Small intestine (tissue), 7 donors: ENCODE results near the gene AQP12A. TPM values are rescaled to one million over a fixed set of nuclear protein-coding genes. Genes with fewer than 3 reads are reported as not detected.
A peak's percentile ranks its signal among the peaks of the same experiment; 100 is the strongest.

Experiments used
- DNase-seq, 2 donors: peaks; one replicate each; pipeline versions ENCODE4 v3.0.0 to v3.0.0-alpha.2; 2013
- FAIRE-seq: peaks from 2 replicates; lab custom pipeline; 2012; peaks lifted over from hg19 to GRCh38; lab: Jason Lieb, UNC
- H3K27ac ChIP-seq, 3 donors: one replicate each; pipeline ENCODE4 v1.5.1; 2013; ENCODE audit warnings: low read length in 2 of 3, mild to moderate bottlenecking in 2 of 3, control low read depth in 1 of 3, inconsistent platforms in 1 of 3, low read depth in 1 of 3, moderate library complexity in 1 of 3
- H3K27me3 ChIP-seq, 3 donors: one replicate each; pipeline ENCODE4 v1.6.1; 2013; ENCODE audit warnings: low read length in 3 of 3, inconsistent platforms in 1 of 3; ENCODE audit not compliant: control insufficient read depth in 3 of 3, insufficient read depth in 3 of 3
- H3K36me3 ChIP-seq, 3 donors: one replicate each; pipeline ENCODE4 v1.6.1; 2013; ENCODE audit warnings: low read length in 3 of 3, inconsistent platforms in 1 of 3, low read depth in 1 of 3, mild to moderate bottlenecking in 1 of 3, moderate library complexity in 1 of 3; ENCODE audit not compliant: control insufficient read depth in 3 of 3, insufficient read depth in 2 of 3
- H3K4me1 ChIP-seq, 3 donors: one replicate each; pipeline ENCODE4 v1.6.1; 2013; ENCODE audit warnings: low read length in 2 of 3, inconsistent platforms in 1 of 3, low read depth in 1 of 3, mild to moderate bottlenecking in 1 of 3, moderate library complexity in 1 of 3; ENCODE audit not compliant: control insufficient read depth in 3 of 3, insufficient read depth in 2 of 3
- H3K4me3 ChIP-seq, 3 donors: one replicate each; pipeline ENCODE4 v1.5.1; 2013; ENCODE audit warnings: low read length in 3 of 3, control low read depth in 1 of 3, inconsistent platforms in 1 of 3, low read depth in 1 of 3, mild to moderate bottlenecking in 1 of 3, moderate library complexity in 1 of 3
- H3K9me3 ChIP-seq, 2 donors: one replicate each; pipeline ENCODE4 v1.6.1; 2013; ENCODE audit warnings: low read depth in 1 of 2, low read length in 1 of 2; ENCODE audit not compliant: control insufficient read depth in 2 of 2, insufficient read depth in 1 of 2
- WGBS, 3 donors: extraction: QIAGEN DNeasy Blood & Tissue Kit; methylation state at CpG; one replicate each; pipeline ENCODE4 v1.1.7; 2013; 5-methylcytosine and 5-hydroxymethylcytosine counted together
- polyA plus RNA-seq, 4 donors: library from polyadenylated mRNA; stranded (reverse) in 3 of 4; unstranded in 1 of 4; fragments of 200-250 nt in 3 of 4; fragments of 120-200 nt in 1 of 4; gene quantifications; one replicate each; pipeline versions ENCODE4 v1.2.1 to v1.2.3, GENCODE V29; 2013
- donor health status: healthy with polysubstance abuse.
- donor health status: control.
- donor health status: control.
- donor health status: Bipolar disorder and iron deficiency.
- donor health status: healthy.

Gene AQP12A
- polyA plus RNA-seq, 4 donors = 1.2 to 4.6 (median 3.4) TPM; not detected in 1

DNA sequence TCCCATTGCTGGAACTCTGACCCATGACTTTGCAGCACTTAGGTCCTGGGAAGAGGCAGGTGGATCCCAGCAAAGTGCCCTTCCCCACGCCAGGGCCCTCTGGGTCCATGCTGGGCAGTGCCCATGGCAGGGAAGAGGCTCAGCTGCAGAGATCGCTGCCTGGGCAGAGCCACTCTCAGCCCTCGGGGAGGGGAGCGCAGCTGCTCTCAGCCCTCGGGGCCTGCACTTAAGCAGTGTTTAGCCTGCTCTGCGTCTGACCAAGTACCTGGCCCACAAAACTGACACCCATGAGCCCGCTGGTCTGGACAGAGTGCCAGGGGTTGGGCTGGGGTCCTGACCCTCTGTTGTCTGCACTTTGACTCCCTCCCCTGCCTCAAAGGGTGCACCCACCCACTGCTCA is 46.3 kb downstream of the AQP12A start:
- H3K4me1 ChIP-seq = no peaks in the 10 kb centered on the region
- FAIRE-seq = no peak

DNA sequence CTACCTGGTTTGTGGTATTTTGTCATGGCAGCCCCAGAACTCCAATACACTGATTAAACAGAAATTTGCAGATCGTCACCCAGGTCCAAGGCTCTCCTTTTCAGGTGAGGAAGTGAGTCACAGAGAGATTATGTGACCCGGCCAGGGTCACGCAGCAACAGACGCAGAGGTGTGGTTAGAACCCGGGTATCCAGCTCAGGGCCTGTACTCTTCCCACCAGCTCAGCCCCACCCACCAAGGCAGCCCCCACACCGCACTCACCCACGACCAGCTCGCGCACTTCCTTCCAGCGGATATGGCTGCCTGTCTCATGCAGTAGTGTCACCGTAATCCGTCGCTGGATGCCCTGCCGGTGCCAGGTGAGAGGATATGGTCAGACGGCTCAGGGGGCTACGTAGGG is 48.1 kb downstream of the AQP12A start:
- Histone ChIP-seq H3K9me3 (no peaks in the 10 kb centered on the region), H3K36me3 (no peaks in the 10 kb centered on the region), H3K27ac (no peak overlapping the region), H3K27me3 (peaks cover 0 to 4% (median 0%) of the 10 kb centered on the region in 3 donors), H3K4me3 (no peak overlapping the region), H3K4me1 (no peaks in the 10 kb centered on the region)
- DNase-seq = peak in 1 of 2 donors; percentile 1
- 69 to 75% (median 70%) methylated on average over 16 of the region's 16 CpGs for WGBS, 3 donors
- no peak for FAIRE-seq

More for the DNA sequence above, 46.3 kb downstream of the AQP12A start:
- no peaks in the 10 kb centered on the region for H3K36me3 ChIP-seq
- no peak overlapping the region for H3K27ac ChIP-seq
- H3K4me3 ChIP-seq = no peak overlapping the region
- H3K9me3 ChIP-seq = no peaks in the 10 kb centered on the region
- peaks cover 0 to 4% (median 0%) of the 10 kb centered on the region in 3 donors for H3K27me3 ChIP-seq
- no peak for DNase-seq
- 67 to 80% (median 71%) methylated on average over 7 of the region's 7 CpGs for WGBS, 3 donors

DNA sequence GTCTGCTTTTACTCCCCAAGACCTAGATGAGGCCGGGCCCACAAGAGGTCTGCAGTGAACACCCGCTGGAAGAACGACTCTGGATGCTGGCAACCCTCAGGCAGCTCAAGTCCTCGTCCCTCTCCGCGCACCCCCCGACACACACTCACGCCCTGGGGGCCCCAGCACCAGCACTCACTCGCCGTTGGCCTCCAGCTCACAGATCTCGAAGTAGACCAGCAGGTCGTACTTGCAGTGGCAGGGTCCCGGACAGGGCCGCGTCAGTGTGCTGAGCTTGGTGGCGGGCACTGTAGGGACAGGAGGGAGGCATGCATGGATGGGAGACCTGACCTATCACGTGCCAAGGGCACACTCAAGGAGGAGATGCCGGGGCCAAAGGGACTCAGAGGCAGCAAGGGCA is 49.4 kb downstream of the AQP12A start:
- no peaks in the 10 kb centered on the region for H3K4me1 ChIP-seq
- DNase-seq (no peak), FAIRE-seq (no peak)
- peaks cover 0 to 4% (median 0%) of the 10 kb centered on the region in 3 donors for H3K27me3 ChIP-seq
- no peaks in the 10 kb centered on the region for H3K36me3 ChIP-seq
- H3K9me3 ChIP-seq = no peaks in the 10 kb centered on the region
- no peak overlapping the region for H3K27ac ChIP-seq
- H3K4me3 ChIP-seq = no peak overlapping the region
- WGBS, 3 donors = 83 to 84% (median 84%) methylated on average over 18 of the region's 18 CpGs

DNA sequence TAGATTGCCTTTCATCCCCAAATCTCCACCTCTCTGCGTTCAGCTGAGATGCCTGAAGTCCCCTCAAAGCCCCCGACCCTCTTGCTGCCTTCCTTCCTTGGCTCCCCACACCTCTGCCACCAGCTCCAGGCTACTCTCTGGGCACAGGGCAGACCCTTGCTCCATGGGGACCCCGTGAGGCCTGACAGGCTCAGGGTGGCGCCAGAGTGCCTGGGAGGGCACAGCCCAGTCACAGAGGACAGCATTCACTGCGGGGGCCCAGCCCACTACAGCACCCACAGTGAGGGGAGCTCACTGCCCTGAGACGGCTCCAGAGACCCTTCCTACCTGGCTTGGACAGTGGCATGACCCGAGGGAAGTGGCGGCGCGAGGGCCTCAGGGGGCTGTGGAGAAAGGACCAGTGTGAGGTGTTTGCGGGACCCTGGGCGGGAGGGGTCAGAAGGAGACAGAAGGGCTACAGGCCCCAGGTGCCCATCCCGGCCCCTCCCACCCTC is 51.0 kb downstream of the AQP12A start:
- no peak for FAIRE-seq
- WGBS, 3 donors = 77 to 87% (median 78%) methylated on average over 13 of the region's 13 CpGs

DNA sequence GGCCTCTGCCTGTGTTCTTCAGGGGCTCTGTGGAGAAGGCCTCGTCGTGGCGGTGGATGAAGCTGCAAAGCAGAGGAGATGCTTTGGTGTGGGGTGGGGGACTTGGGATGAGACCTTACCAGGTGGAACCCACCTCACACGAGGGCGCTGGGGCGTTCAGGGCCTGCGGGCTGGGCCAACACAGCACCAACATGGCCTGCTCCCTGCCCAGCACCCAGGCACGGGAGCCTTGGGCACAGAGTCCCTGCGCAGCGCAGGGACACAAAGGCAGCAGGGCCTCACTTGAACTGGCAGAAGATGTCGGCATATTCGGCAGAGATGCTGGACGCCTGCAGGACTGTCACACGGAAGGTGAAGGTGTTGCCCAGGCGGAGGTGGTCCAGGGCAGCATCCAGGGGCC is 53.8 kb downstream of the AQP12A start:
- Histone ChIP-seq H3K27ac (no peak overlapping the region), H3K4me3 (no peak overlapping the region), H3K27me3 (no peaks in the 10 kb centered on the region), H3K36me3 (peaks cover 0 to 3% (median 0%) of the 10 kb centered on the region in 3 donors), H3K4me1 (no peaks in the 10 kb centered on the region), H3K9me3 (no peaks in the 10 kb centered on the region)
- no peak for FAIRE-seq
- 88 to 94% (median 91%) methylated on average over 15 of the region's 15 CpGs for WGBS, 3 donors
- DNase-seq = no peak

More for the DNA sequence above, 51.0 kb downstream of the AQP12A start:
- H3K4me1 ChIP-seq = no peaks in the 10 kb centered on the region
- H3K27ac ChIP-seq = no peak overlapping the region
- H3K27me3 ChIP-seq = peaks cover 0 to 4% (median 0%) of the 10 kb centered on the region in 3 donors
- H3K4me3 ChIP-seq = no peak overlapping the region
- no peak for DNase-seq
- H3K36me3 ChIP-seq = peaks cover 0 to 3% (median 0%) of the 10 kb centered on the region in 3 donors
- H3K9me3 ChIP-seq = no peaks in the 10 kb centered on the region

DNA sequence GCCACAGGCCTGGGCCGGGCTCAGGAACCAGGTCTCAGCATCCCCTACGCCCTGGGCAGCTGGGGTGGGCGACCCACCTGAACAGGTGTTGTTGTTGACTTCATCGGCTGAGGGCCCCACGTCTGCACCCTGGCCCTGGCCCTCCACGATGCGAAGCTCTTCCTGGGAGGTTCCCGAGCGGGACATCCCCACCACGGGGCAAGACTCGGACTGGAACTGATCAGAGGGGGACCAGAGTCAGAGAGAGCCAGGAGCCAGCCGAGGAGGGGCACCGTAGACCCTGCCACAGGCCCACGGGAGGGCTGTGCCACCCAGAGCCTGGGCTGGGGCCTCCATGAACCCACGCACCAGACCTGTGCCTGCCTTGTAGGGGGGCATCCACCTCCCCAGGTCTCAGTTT is 54.3 kb downstream of the AQP12A start:
- no peak for FAIRE-seq
- DNase-seq = no peak
- 71 to 86% (median 77%) methylated on average over 12 to 15 of the region's 15 CpGs for WGBS, 3 donors

DNA sequence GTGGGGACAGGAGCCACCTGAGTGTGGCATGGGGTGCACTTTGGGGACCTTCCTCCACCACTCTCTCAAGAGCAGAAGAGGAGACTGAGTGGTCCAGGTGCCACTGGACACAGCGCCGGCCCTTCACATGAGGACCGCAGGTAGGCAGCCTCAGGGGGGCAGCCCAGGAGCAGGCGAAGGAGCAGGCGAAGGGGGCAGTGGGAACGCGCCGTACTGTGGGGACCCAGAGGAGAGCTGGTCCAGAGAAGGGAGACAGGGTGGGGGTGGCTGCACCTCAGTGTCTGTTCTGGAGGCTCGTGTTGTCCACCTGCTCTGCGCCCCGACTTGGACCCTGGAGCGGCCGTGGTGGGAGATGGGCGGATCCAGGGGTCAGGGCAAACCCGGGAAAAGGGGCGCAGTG is 55.0 kb downstream of the AQP12A start:
- Histone ChIP-seq H3K9me3 (no peaks in the 10 kb centered on the region), H3K36me3 (peaks cover 0 to 3% (median 0%) of the 10 kb centered on the region in 3 donors), H3K4me3 (no peak overlapping the region), H3K27me3 (no peaks in the 10 kb centered on the region), H3K27ac (no peak overlapping the region), H3K4me1 (no peaks in the 10 kb centered on the region)
- no peak for DNase-seq
- WGBS, 3 donors = 87 to 95% (median 88%) methylated on average over 15 to 16 of the region's 16 CpGs
- no peak for FAIRE-seq

More for the DNA sequence above, 54.3 kb downstream of the AQP12A start:
- H3K36me3 ChIP-seq = peaks cover 0 to 3% (median 0%) of the 10 kb centered on the region in 3 donors
- H3K9me3 ChIP-seq = no peaks in the 10 kb centered on the region
- no peak overlapping the region for H3K27ac ChIP-seq
- H3K27me3 ChIP-seq = no peaks in the 10 kb centered on the region
- H3K4me1 ChIP-seq = no peaks in the 10 kb centered on the region
- H3K4me3 ChIP-seq = no peak overlapping the region

DNA sequence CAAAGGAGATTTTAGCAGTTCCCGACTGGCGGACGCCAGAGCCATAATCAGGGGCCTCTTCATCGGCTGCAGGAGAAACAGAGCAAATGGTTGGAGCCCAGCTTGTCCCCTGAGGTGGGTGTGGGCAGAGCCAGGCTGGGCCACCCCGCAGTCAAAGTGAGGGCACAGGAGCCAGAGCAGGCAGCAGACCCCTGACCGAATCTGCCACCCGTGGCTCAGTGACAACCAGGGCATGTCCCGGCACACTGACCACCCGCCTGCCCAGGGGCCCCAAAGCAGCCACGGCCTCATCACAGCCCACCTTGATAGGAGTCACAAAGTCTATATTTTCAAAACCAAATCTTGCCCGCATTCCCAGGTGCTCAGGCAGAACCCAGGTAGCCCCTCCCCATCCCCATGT is 55.6 kb downstream of the AQP12A start:
- no peak for FAIRE-seq
- WGBS, 3 donors = 86 to 91% (median 91%) methylated on average over 11 of the region's 11 CpGs
- peaks cover 0 to 3% (median 0%) of the 10 kb centered on the region in 3 donors for H3K36me3 ChIP-seq

More for the DNA sequence above, 55.6 kb downstream of the AQP12A start:
- Histone ChIP-seq H3K4me3 (no peak overlapping the region), H3K4me1 (no peaks in the 10 kb centered on the region), H3K9me3 (no peaks in the 10 kb centered on the region), H3K27ac (no peak overlapping the region), H3K27me3 (no peaks in the 10 kb centered on the region)
- DNase-seq = no peak
